H9 (cell line): Measurements from ENCODE around the gene COL4A2. TPM values are rescaled to one million over a fixed set of nuclear protein-coding genes. Genes with fewer than 3 reads are reported as not detected.

Source experiments
- DNase-seq: peaks from one replicate; pipeline ENCODE4 v3.0.0-alpha.2; 2017
- H2AFZ ChIP-seq: one replicate; pipeline ENCODE4 v1.6.1; 2013; ENCODE audit warnings: mild to moderate bottlenecking, low read length, control low read depth, moderate library complexity
- H2AK5ac ChIP-seq: 2 replicates; pipeline ENCODE4 v1.6.1; 2013; ENCODE audit warnings: low read length, control low read depth, mixed read lengths; ENCODE audit not compliant: insufficient read length
- H2BK120ac ChIP-seq: one replicate; pipeline ENCODE4 v1.6.1; 2013; ENCODE audit warnings: low read depth, mild to moderate bottlenecking, low read length, control low read depth, inconsistent platforms; ENCODE audit not compliant: poor library complexity, severe bottlenecking
- H2BK12ac ChIP-seq: 2 replicates; pipeline ENCODE4 v1.6.1; 2013; ENCODE audit warnings: low read length, control low read depth, mixed read lengths, low read depth; ENCODE audit not compliant: insufficient read length
- H2BK15ac ChIP-seq: 2 replicates; pipeline ENCODE4 v1.6.1; 2013; ENCODE audit warnings: low read depth, low read length, control low read depth
- H2BK20ac ChIP-seq: one replicate; pipeline ENCODE4 v1.6.1; 2013; ENCODE audit warnings: low read depth, mild to moderate bottlenecking, low read length, control low read depth, inconsistent platforms; ENCODE audit not compliant: poor library complexity, severe bottlenecking
- H2BK5ac ChIP-seq: 2 replicates; pipeline ENCODE4 v1.6.1; 2013; ENCODE audit warnings: low read length, control low read depth, mixed read lengths; ENCODE audit not compliant: insufficient read length
- H3K14ac ChIP-seq: 2 replicates; pipeline ENCODE4 v1.6.1; 2013; ENCODE audit warnings: low read length, control low read depth; ENCODE audit not compliant: insufficient read depth
- H3K18ac ChIP-seq: 2 replicates; pipeline ENCODE4 v1.6.1; 2013; ENCODE audit warnings: low read depth, mild to moderate bottlenecking, mixed read lengths, low read length, control low read depth; ENCODE audit not compliant: insufficient read length
- H3K23ac ChIP-seq: 2 replicates; pipeline ENCODE4 v1.6.1; 2013; ENCODE audit warnings: low read length, control low read depth, mixed read lengths, low read depth; ENCODE audit not compliant: insufficient read length
- H3K23me2 ChIP-seq: 2 replicates; pipeline ENCODE4 v1.6.1; 2013; ENCODE audit warnings: low read depth, mild to moderate bottlenecking, mixed read lengths, low read length, control low read depth; ENCODE audit not compliant: insufficient read length, poor library complexity, severe bottlenecking
- H3K27ac ChIP-seq: 2 replicates; pipeline ENCODE4 v1.5.1; 2013; ENCODE audit warnings: low read length, control low read depth, mixed read lengths, low read depth; ENCODE audit not compliant: insufficient read length
- H3K27me3 ChIP-seq: 2 replicates; pipeline ENCODE4 v1.6.1; 2013; ENCODE audit warnings: low read length, control low read depth, inconsistent platforms; ENCODE audit not compliant: insufficient read depth
- H3K4ac ChIP-seq: 2 replicates; pipeline ENCODE4 v1.6.1; 2013; ENCODE audit warnings: low read depth, mild to moderate bottlenecking, control low read depth, inconsistent platforms, low read length, moderate library complexity
- H3K4me1 ChIP-seq: 2 replicates; pipeline ENCODE4 v1.6.1; 2013; ENCODE audit warnings: low read length, control low read depth, inconsistent platforms; ENCODE audit not compliant: insufficient read depth
- H3K4me2 ChIP-seq: 2 replicates; pipeline ENCODE4 v1.6.1; 2013; ENCODE audit warnings: low read length, control low read depth, mixed read lengths; ENCODE audit not compliant: insufficient read length, insufficient read depth
- H3K56ac ChIP-seq: 2 replicates; pipeline ENCODE4 v1.6.1; 2013; ENCODE audit warnings: low read depth, mild to moderate bottlenecking, mixed read lengths, low read length, control low read depth; ENCODE audit not compliant: insufficient read length
- H3K79me1 ChIP-seq: 2 replicates; pipeline ENCODE4 v1.6.1; 2013; ENCODE audit warnings: low read depth, mild to moderate bottlenecking, moderate library complexity, low read length, control low read depth, inconsistent platforms; ENCODE audit not compliant: insufficient read depth, poor library complexity, severe bottlenecking
- H3K79me2 ChIP-seq: 2 replicates; pipeline ENCODE4 v1.6.1; 2013; ENCODE audit warnings: low read length, control low read depth, inconsistent platforms; ENCODE audit not compliant: insufficient read depth
- H3K9ac ChIP-seq: 2 replicates; pipeline ENCODE4 v1.6.1; 2013; ENCODE audit warnings: low read length, control low read depth, mixed read lengths; ENCODE audit not compliant: insufficient read length; ENCODE audit errors: extremely low read depth
- H3K9me3 ChIP-seq: one replicate; pipeline ENCODE4 v1.6.1; 2013; ENCODE audit warnings: low read depth, low read length, inconsistent platforms; ENCODE audit not compliant: control insufficient read depth
- H3T11ph ChIP-seq: one replicate; pipeline ENCODE4 v1.6.1; 2013; ENCODE audit warnings: mild to moderate bottlenecking, low read length, control low read depth, inconsistent platforms
- H4K20me1 ChIP-seq: one replicate; pipeline ENCODE4 v1.6.1; 2013; ENCODE audit not compliant: control insufficient read depth, insufficient read length, insufficient read depth
- H4K5ac ChIP-seq: 2 replicates; pipeline ENCODE4 v1.6.1; 2013; ENCODE audit warnings: low read depth, mild to moderate bottlenecking, mixed read lengths, low read length, control low read depth; ENCODE audit not compliant: insufficient read length
- H4K8ac ChIP-seq: replicated peaks from 2 replicates; pipeline ENCODE4 v1.6.1; 2013; ENCODE audit warnings: low read length, control low read depth, mixed read lengths, low read depth; ENCODE audit not compliant: insufficient read length
- H4K91ac ChIP-seq: 2 replicates; pipeline ENCODE4 v1.6.1; 2013; ENCODE audit warnings: low read depth, mild to moderate bottlenecking, moderate library complexity, mixed read lengths, low read length, control low read depth; ENCODE audit not compliant: insufficient read length
- H3K27ac Mint-ChIP-seq, 3 experiments: 2 replicates in 2 of 3; 3 replicates in 1 of 3; pipeline ENCODE4 v1.8.0; 2020 to 2021; ENCODE audit warnings: mixed read lengths in 3 of 3, mild to moderate bottlenecking in 1 of 3, moderate library complexity in 1 of 3
- H3K27me3 Mint-ChIP-seq: 2 replicates; pipeline ENCODE4 v1.8.0; 2021; ENCODE audit warnings: low read depth, mild to moderate bottlenecking, moderate library complexity, mixed read lengths
- H3K36me3 Mint-ChIP-seq, 3 experiments: 2 replicates in 2 of 3; 3 replicates in 1 of 3; pipeline ENCODE4 v1.8.0; 2020 to 2021; ENCODE audit warnings: low read depth in 3 of 3, mixed read lengths in 3 of 3; ENCODE audit not compliant: insufficient read depth in 1 of 3
- H3K4me1 Mint-ChIP-seq, 2 experiments: 2 replicates each; pipeline ENCODE4 v1.8.0; 2020; ENCODE audit warnings: mixed read lengths in 2 of 2
- H3K4me3 Mint-ChIP-seq, 2 experiments: 2 replicates in 1 of 2; 3 replicates in 1 of 2; pipeline ENCODE4 v1.8.0; 2020 to 2021; ENCODE audit warnings: mild to moderate bottlenecking in 2 of 2, mixed read lengths in 2 of 2, moderate library complexity in 1 of 2
- H3K9me3 Mint-ChIP-seq, 2 experiments: 2 replicates in 1 of 2; 3 replicates in 1 of 2; pipeline ENCODE4 v1.8.0; 2020; ENCODE audit warnings: mild to moderate bottlenecking in 2 of 2, mixed read lengths in 2 of 2, moderate library complexity in 1 of 2
- CTCF ChIP-seq: fragments of 200-600 bp; sonication (generic); conservative IDR thresholded peaks from 3 replicates; pipeline ENCODE4 v1.8.0; 2021; ENCODE audit warnings: antibody characterized with exemption, mild to moderate bottlenecking
- WGBS: extraction: QIAGEN DNeasy Blood & Tissue Kit; methylation state at CpG from one replicate; pipeline ENCODE4 v1.1.7; 2013; ENCODE audit warnings: missing lambda C conversion rate, low lambda C conversion rate, mixed read lengths; ENCODE audit not compliant: insufficient read length; ENCODE audit errors: extremely low coverage; 5-methylcytosine and 5-hydroxymethylcytosine counted together
- total RNA-seq: library from RNA; stranded (reverse); gene quantifications from 2 replicates; pipeline ENCODE4 v1.2.1, GENCODE V29; 2021

COL4A2 gene
- total RNA-seq, 1 experiment from 2014 or later = 76.5 TPM

GRCh38 chr13:110518226-110518525 lies 211.1 kb downstream of the COL4A2 start:
- no peak overlapping the region for H3K4me2 ChIP-seq
- no peaks in the 10 kb centered on the region for H3K9me3 ChIP-seq
- H3K27ac ChIP-seq = no peak overlapping the region
- Mint-ChIP-seq H3K9me3 (no peaks in the 10 kb centered on the region), H3K4me1 (peaks cover 2 to 8% of the 10 kb centered on the region in 2 experiments; a peak in 2 of 4 replicates), H3K4me3 (no peak overlapping the region), H3K27me3 (no peaks in the 10 kb centered on the region), H3K36me3 (peaks cover 0 to 18% (median 4%) of the 10 kb centered on the region in 3 experiments; a peak in 3 of 7 replicates), H3K27ac (no peak overlapping the region)
- H3K4me1 ChIP-seq = no peaks in the 10 kb centered on the region
- no peaks in the 10 kb centered on the region for H3K79me1 ChIP-seq
- no peak overlapping the region for H3K56ac ChIP-seq
- no peak overlapping the region for H2AFZ ChIP-seq
- H2AK5ac ChIP-seq = no peak overlapping the region
- H3K4ac ChIP-seq = no peak overlapping the region
- no peak overlapping the region for H2BK120ac ChIP-seq
- H2BK5ac ChIP-seq = no peak overlapping the region
- H3K14ac ChIP-seq = no peak overlapping the region
- no peaks in the 10 kb centered on the region for H3K79me2 ChIP-seq
- H3K18ac ChIP-seq = no peak overlapping the region
- no peaks in the 10 kb centered on the region for H3K27me3 ChIP-seq
- no peak overlapping the region for H3K23ac ChIP-seq
- no peaks in the 10 kb centered on the region for H3K23me2 ChIP-seq
- no peak overlapping the region for H2BK12ac ChIP-seq
- WGBS = no CpG with 5 or more reads among the region's 8 CpGs
- no peak for DNase-seq
- H3T11ph ChIP-seq = no peak overlapping the region
- H4K5ac ChIP-seq = no peak overlapping the region
- H3K9ac ChIP-seq = no peak overlapping the region
- no peak overlapping the region for H4K91ac ChIP-seq
- no peak overlapping the region for H2BK20ac ChIP-seq
- H2BK15ac ChIP-seq = no peak overlapping the region
- TF ChIP-seq CTCF = no peak
- H4K8ac ChIP-seq = no peak overlapping the region
- H4K20me1 ChIP-seq = no peaks in the 10 kb centered on the region
